ENCODE results near the gene SGPL1. TPM values are rescaled to one million over a fixed set of nuclear protein-coding genes. Genes with fewer than 3 reads are reported as not detected.

The SGPL1 gene
- total and polyA plus RNA-seq, 2 of the 8 experiments (the other 6 are each of a cell fraction or from before 2014, with no cell fraction given), result 20.5 to 51.6 TPM

- Histone ChIP-seq H2AFZ (ENCODE audit: low read length) (no peak overlapping the region), H2BK5ac (ENCODE audit: low read depth, low read length) (no peak overlapping the region), H3K23ac (ENCODE audit: insufficient read length) (no peak overlapping the region), H4K8ac (ENCODE audit: extremely low read depth, insufficient read depth, low read length) (no peak overlapping the region), H3K4me1 (replicated peaks in 1 of 4; ENCODE audit: control insufficient read depth in 3 of 4, insufficient read depth in 4 of 4, low read length in 3 of 4) (peaks cover 0 to 3% (median 0%) of the 10 kb centered on the region in 4 experiments; a peak in 2 of 7 replicates), H4K20me1 (replicated peaks in 1 of 2; ENCODE audit: control insufficient read depth in 1 of 2, insufficient read depth in 2 of 2, low read length in 2 of 2) (no peaks in the 10 kb centered on the region), H4K91ac (replicated peaks; ENCODE audit: insufficient read length, low read length) (no peak overlapping the region), H3K36me3 (ENCODE audit: control insufficient read depth in 2 of 4, insufficient read depth in 4 of 4, low read length in 3 of 4) (no peaks in the 10 kb centered on the region), H3K27ac (ENCODE audit: low read depth, low read length) (no peak overlapping the region), H3K18ac (ENCODE audit: extremely low read depth, low read length) (no peak overlapping the region), H3K79me2 (ENCODE audit: control insufficient read depth in 1 of 2, insufficient read depth in 2 of 2, low read length in 2 of 2) (no peaks in the 10 kb centered on the region), H3K4me3 (ENCODE audit: extremely low read depth in 1 of 4, insufficient read depth in 2 of 4, low read depth in 3 of 4, low read length in 4 of 4) (no peak overlapping the region), H3K9ac (replicated peaks in 1 of 4; ENCODE audit: extremely low read depth in 1 of 4, low read depth in 3 of 4, low read length in 3 of 4) (no peak overlapping the region), H2AK5ac (ENCODE audit: low read depth, low read length) (no peak overlapping the region), H3K4me2 (ENCODE audit: insufficient read depth in 1 of 2, low read depth in 2 of 2, low read length in 2 of 2) (no peak overlapping the region), H2BK12ac (ENCODE audit: low read depth, low read length) (no peak overlapping the region), H3K4ac (replicated peaks; ENCODE audit: insufficient read length, low read depth, low read length) (no peak overlapping the region), H3K79me1 (ENCODE audit: low read depth, low read length) (no peaks in the 10 kb centered on the region), H4K5ac (ENCODE audit: insufficient read length, low read depth, low read length) (no peak overlapping the region), H2BK15ac (ENCODE audit: low read length) (no peak overlapping the region), H2BK120ac (replicated peaks; ENCODE audit: low read depth, low read length) (no peak overlapping the region), H3K27me3 (replicated peaks in 1 of 4; ENCODE audit: control insufficient read depth in 3 of 4, extremely low read depth in 1 of 4, insufficient read depth in 3 of 4, low read length in 3 of 4) (no peaks in the 10 kb centered on the region), H3K56ac (replicated peaks; ENCODE audit: insufficient read length, low read depth, low read length) (no peak overlapping the region), H3K14ac (ENCODE audit: insufficient read length) (no peak overlapping the region), H3K23me2 (ENCODE audit: low read depth, low read length) (no peaks in the 10 kb centered on the region), H2BK20ac (ENCODE audit: low read length) (no peak overlapping the region), H3K9me3 (ENCODE audit: insufficient read depth in 2 of 2, low read depth in 1 of 2, low read length in 1 of 2) (no peaks in the 10 kb centered on the region)
- POLR2A ChIA-PET (ENCODE audit: partially characterized antibody), result no interaction called here
- FAIRE-seq (no peak), DNase-seq (ENCODE audit: low read depth in 1 of 2, low spot score in 2 of 2) (peak in 1 of 2 experiments; percentile 43)
- WGBS, 2 experiments (ENCODE audit: extremely low coverage in 1 of 2, insufficient coverage in 1 of 2, insufficient read length in 1 of 2, insufficient replicate concordance in 2 of 2, low coverage in 1 of 2, low lambda C conversion rate in 2 of 2, missing lambda C conversion rate in 1 of 2), result 84% methylated on average over 13 of the region's 14 CpGs; no CpG with 5 or more reads in 1 of the 2 experiments
- no peak for TF ChIP-seq JUND (IDR thresholded peaks at IDR 0.05; ENCODE audit: low read length)
- TF ChIP-seq RAD21 (IDR thresholded peaks at IDR 0.05 in 1 of 2, conservative IDR thresholded peaks at IDR 0.05 in 1 of 2; ENCODE audit: low read depth in 2 of 2, low read length in 2 of 2), result no peak
- TF ChIP-seq YY1 (IDR thresholded peaks at IDR 0.05; ENCODE audit: low read depth, low read length), result no peak
- no peak for TF ChIP-seq FOSL1 (IDR thresholded peaks at IDR 0.05; ENCODE audit: insufficient read depth, low read depth, low read length)
- no peak for TF ChIP-seq TCF12 (IDR thresholded peaks at IDR 0.05; ENCODE audit: low read depth, low read length)
- no peak for TF ChIP-seq CBX8 (IDR thresholded peaks at IDR 0.05; ENCODE audit: borderline replicate concordance, low read depth, low read length)
- TF ChIP-seq SIX5 (IDR thresholded peaks at IDR 0.05; ENCODE audit: low read depth, low read length), result no peak
- TF ChIP-seq POLR2AphosphoS5 (IDR thresholded peaks at IDR 0.05; ENCODE audit: low read depth, low read length), result no peak
- CTCF ChIA-PET (ENCODE audit: partially characterized antibody), result interaction anchor here (0.6 to 4.4 kb wide), 5 partner anchors 16 to 155 kb away, joined by 3 to 15 read pairs (median 3); no protein-coding TSS in a partner anchor
Observed at GRCh38 chr10:70773965-70774809, 41.6 kb upstream of the SGPL1 start.
